Activated naive CD4-positive, alpha-beta T cell treated with anti-CD3 and anti-CD28 coated beads, Interleukin-2, amount 50 U/mL, for 72 hours (primary cell): ENCODE measurements around the gene F2R. TPM values are rescaled to one million over a fixed set of nuclear protein-coding genes. Genes with fewer than 3 reads are reported as not detected.
"Not testable (repeated sequence)": the region's sequence is repeated elsewhere in the genome, so short reads cannot be mapped to it uniquely, and the experiment has no call there.

Experiments used
- ATAC-seq, 2 donors: fragments of 150-1000 bp; cut with Tn5 transposase; 2 replicates each; pipeline ENCODE4 v1.10.0; 2021; ENCODE audit warnings: mild to moderate bottlenecking in 2 of 2, moderate library complexity in 2 of 2
- DNase-seq, 2 donors: peaks; one replicate each; pipeline ENCODE4 v3.0.0; 2021 to 2022; ENCODE audit warnings: low spot score in 2 of 2
- H3K27ac Mint-ChIP-seq, 2 donors: one replicate each; pipeline ENCODE4 v1.8.0; 2022; ENCODE audit warnings: mild to moderate bottlenecking in 2 of 2, mixed read lengths in 2 of 2
- H3K36me3 Mint-ChIP-seq, 2 donors: one replicate each; pipeline ENCODE4 v1.8.0; 2022; ENCODE audit warnings: mixed read lengths in 2 of 2
- H3K9me3 Mint-ChIP-seq, 2 donors: one replicate each; pipeline ENCODE4 v1.8.0; 2022; ENCODE audit warnings: mixed read lengths in 2 of 2
- total RNA-seq, 2 donors: library from RNA; stranded (reverse); gene quantifications; one replicate each; pipeline ENCODE4 v1.2.3, GENCODE V29; 2022

Gene F2R
- total RNA-seq, 2 donors from 2014 or later = 0.89 to 5.8 TPM

DNA sequence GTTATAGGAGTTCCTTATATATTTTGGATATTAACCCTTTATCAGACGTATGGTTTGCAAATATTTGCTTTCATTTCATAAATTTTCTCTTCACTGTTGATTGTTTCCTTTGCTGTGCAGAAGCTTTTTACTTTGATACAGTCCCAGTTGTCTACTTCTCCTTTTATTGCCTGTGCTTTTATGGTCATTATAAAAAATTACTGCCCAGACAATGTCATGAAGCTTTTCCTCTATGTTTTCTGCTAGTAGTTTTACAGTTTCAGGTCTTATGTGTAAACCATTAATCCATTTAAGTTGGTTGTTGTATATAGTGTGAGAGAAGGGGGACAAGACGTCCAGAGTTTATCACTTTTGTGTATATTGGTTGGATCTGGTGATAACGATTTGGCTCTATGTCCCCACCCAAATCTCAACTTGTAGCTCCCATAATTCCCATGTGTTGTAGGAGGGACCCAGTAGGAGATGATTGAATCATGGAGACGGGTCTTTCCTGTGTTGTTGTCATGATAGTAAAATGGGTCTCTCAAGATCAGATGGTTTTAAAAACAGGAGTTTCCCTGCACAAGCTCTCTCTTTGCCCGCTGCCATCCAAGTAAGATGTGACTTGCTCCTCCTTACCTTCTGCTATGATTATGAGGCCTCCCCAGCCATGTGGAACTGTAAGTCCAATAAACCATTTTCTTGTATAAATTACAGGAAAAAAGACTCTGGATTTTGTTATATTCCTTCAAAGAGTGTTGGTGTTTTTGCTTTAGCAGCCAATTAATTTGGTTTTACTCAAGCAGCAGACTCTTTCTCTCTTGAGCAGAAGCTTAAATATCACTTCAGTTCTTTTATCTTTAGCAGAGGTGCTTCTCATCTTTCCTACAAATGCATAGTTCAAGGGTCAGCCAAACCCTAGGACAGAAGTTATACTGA lies 13.7 kb downstream of the F2R start:
- ATAC-seq = no peak
- H3K27ac Mint-ChIP-seq = no peak overlapping the region
- H3K9me3 Mint-ChIP-seq = peaks cover 6 to 21% of the 10 kb centered on the region in 2 donors
- peaks cover 18 to 22% of the 10 kb centered on the region in 2 donors for H3K36me3 Mint-ChIP-seq
- DNase-seq = no peak

DNA sequence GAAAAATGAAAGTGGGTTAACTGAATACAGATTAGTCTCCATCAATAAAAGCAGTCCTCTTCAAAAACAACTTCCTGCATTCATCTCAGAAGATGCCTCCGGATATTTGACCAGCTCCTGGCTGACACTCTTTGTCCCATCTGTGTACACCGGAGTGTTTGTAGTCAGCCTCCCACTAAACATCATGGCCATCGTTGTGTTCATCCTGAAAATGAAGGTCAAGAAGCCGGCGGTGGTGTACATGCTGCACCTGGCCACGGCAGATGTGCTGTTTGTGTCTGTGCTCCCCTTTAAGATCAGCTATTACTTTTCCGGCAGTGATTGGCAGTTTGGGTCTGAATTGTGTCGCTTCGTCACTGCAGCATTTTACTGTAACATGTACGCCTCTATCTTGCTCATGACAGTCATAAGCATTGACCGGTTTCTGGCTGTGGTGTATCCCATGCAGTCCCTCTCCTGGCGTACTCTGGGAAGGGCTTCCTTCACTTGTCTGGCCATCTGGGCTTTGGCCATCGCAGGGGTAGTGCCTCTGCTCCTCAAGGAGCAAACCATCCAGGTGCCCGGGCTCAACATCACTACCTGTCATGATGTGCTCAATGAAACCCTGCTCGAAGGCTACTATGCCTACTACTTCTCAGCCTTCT lies 16.6 kb downstream of the F2R start:
- Mint-ChIP-seq H3K9me3 (peaks cover 6 to 21% of the 10 kb centered on the region in 2 donors), H3K36me3 (peaks cover 18 to 22% of the 10 kb centered on the region in 2 donors), H3K27ac (no peak overlapping the region)
- DNase-seq (no peak), ATAC-seq (peak; percentile 22 to 24)

DNA sequence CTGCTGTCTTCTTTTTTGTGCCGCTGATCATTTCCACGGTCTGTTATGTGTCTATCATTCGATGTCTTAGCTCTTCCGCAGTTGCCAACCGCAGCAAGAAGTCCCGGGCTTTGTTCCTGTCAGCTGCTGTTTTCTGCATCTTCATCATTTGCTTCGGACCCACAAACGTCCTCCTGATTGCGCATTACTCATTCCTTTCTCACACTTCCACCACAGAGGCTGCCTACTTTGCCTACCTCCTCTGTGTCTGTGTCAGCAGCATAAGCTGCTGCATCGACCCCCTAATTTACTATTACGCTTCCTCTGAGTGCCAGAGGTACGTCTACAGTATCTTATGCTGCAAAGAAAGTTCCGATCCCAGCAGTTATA lies 17.1 kb downstream of the F2R start:
- ATAC-seq = peak; percentile 79 to 82
- Mint-ChIP-seq H3K36me3 (peaks cover 18 to 22% of the 10 kb centered on the region in 2 donors), H3K27ac (no peak overlapping the region), H3K9me3 (peaks cover 6 to 21% of the 10 kb centered on the region in 2 donors)
- DNase-seq = no peak

DNA sequence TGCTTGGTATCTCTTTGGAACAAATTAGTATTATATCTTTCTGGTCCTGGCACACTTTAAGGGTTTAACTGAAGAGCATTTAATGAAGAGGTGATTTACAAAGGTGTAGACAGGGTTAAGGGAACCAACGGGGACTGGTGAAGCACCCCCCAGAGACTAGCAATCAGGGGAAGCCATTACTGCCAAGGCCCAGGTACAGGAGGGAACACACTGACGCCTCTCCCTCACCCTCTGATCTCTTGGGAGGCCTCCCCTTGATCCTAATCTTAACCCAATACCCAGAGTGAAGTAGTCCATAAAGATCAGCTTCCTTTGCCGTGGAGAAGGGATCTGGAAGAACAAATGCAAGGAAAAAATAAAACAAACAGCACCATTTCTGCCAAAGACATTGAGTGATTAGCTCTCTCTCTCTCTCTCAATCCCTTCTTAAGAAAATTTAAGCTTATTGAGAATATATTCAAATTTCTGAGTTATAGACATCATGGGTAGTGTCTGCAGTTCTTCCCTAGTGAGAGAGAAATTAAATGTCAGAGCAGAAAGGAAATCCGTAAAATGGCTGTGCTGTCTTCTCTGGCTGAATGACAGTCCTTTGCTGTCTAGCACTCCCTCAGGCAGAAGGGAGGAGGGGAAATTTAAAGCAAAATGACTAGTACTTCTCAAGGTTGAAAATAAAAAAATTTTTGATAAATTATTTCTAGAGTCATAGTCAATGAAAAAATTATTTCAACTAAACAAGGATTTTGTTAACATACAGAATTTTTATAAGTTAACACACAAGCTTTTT lies 20.0 kb downstream of the F2R start:
- no peak for DNase-seq
- no peaks in the 10 kb centered on the region for H3K9me3 Mint-ChIP-seq
- H3K36me3 Mint-ChIP-seq = peaks cover under 1 to 2% of the 10 kb centered on the region in 2 donors
- no peak for ATAC-seq
- no peak overlapping the region for H3K27ac Mint-ChIP-seq

DNA sequence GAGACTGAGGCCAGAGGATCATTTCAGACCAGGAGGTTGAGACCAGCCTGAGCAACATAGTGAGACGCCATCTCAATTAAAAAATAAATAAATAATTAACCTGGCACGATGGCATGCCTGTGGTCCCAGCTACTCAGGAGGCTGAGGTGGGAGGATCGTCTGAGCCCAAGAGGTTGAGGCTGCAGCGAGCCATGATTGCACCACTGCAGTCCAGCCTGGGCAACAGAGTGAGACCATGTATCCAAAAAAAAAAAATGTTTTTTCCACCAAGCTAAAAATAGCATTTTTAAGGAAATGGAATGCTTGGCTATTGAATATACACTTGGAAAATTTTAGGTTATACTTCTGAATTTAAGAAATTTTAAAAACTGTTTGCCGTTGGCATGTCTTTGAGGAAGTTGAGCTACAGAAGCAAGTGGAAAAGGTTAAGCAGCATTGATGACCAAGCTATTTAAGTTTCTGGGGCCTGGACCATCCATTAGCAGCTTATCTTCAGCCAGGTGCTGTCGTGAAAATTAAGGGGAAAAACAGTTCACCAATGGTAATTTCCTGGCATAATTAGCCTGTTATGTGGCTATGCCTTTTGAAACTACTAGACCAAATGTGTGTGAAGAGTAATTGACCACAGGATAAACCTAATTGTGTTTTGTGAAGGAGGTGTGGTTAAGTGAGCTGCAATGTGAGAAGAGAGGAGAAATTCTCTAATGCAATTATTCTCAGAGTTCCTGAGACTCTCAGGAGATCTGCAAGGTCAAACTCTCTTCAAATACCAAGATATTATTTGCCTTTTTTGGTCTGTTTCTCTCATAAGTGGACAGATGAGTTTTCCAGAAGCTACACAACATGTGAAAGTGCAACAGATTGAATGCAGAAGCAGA lies 21.0 kb downstream of the F2R start:
- no peaks in the 10 kb centered on the region for H3K9me3 Mint-ChIP-seq
- H3K36me3 Mint-ChIP-seq = no peaks in the 10 kb centered on the region
- H3K27ac Mint-ChIP-seq = peak overlapping the region in 1 of 2 donors; percentile 72
- ATAC-seq (no peak), DNase-seq (no peak)

DNA sequence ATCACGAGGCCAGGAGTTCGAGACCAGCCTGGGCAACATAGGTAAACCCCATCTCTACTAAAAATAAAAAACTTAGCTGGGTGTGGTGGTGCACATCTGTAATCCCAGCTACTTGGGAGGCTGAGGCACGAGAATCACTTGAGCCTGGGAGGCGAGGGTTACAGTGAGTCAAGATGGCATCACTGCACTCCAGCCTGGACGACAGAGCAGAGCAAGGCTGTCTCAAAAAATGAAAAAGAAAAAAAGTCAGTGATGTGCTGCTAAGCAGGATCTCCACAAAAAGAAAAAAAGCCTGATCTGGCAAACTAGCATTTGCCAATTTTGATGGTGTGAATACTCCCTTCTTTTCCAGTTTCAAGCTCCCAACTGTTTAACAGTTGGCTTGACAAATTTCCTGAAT lies 21.9 kb downstream of the F2R start:
- peak overlapping the region in 1 of 2 donors; percentile 88 for H3K27ac Mint-ChIP-seq
- H3K36me3 Mint-ChIP-seq = no peaks in the 10 kb centered on the region
- no peaks in the 10 kb centered on the region for H3K9me3 Mint-ChIP-seq
- DNase-seq = no peak
- ATAC-seq = no peak

DNA sequence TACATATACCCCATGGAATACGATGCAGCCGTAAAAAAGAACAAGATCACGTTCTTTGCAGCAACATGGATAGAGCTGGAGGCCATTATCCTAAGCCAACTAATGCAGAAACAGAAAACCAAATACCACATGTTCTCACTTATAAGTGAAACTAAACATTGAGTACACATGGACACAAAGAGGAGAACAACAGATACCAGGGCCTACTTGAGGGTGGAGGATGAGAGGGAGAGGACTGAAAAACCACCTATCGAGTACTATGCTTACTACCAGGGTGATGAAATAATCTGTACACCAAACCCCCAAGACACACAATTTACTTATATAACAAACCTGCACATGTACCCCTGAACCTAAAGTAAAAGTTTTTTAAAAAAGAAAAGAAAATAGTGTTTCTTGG lies 25.6 kb downstream of the F2R start:
- DNase-seq, ATAC-seq, H3K36me3 Mint-ChIP-seq, H3K9me3 Mint-ChIP-seq: not testable (repeated sequence)
- peak overlapping the region in 1 of 2 donors; percentile 6 for H3K27ac Mint-ChIP-seq

DNA sequence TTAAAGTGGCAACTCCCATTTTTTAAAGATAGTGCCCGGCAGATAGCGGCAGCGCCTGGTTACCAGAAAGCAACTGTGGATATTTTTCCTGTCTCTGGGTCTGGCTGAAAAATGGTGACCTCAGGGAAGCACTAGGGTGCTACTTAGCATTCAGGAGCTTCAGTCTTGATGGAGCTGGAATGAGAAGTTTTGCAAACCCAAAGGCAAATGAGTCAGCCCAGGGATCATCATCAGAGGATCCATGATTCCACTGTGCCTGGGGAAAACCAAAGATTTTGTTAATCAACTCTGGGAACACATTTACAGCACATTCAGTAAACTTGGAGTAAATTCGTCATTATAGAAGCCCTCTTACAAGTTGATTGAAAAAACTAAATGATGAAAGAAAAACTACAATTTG lies 26.7 kb downstream of the F2R start:
- Mint-ChIP-seq H3K27ac (no peak overlapping the region), H3K9me3 (no peaks in the 10 kb centered on the region), H3K36me3 (no peaks in the 10 kb centered on the region)
- ATAC-seq = no peak
- DNase-seq = no peak

DNA sequence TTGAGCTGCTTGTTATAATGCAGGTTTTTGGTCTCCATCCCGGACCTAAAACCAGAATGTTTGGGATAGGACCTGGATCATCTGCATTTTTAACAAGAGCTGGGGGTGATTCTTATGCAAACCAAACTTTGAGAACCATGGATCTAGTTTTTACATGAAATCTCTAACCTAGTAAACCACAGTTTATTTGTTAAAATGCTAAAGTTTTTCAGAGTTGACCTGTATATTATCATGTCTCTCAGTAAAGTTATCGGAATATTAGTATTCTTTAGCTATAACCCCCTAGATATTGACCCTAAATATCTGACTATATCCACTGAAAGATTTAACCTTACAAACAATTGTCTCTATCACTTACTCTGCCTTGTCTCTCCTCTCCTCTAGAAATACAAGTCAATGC lies 28.7 kb downstream of the F2R start:
- no peak overlapping the region for H3K27ac Mint-ChIP-seq
- peaks cover 0 to 4% of the 10 kb centered on the region in 2 donors for H3K36me3 Mint-ChIP-seq
- DNase-seq (no peak), ATAC-seq (no peak)
- H3K9me3 Mint-ChIP-seq = no peaks in the 10 kb centered on the region

DNA sequence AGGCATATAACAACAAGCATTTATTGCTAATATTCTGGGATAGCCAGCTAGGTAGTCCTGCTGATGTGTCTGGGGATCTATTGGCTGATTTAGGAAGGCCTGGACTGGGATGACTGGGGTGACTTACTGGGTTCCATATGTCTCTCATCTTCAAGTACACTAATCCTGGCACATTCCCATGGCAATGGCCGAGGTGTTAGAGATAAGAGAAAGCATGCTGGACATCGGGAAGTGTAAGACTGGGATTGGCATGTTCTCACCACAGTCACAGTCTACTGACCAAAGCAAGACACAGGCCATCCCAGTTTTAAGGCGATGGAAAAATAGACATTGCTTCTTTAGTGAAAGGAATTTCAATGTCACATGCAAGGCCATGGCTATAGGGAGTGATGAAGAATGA lies 29.7 kb downstream of the F2R start:
- DNase-seq (no peak), ATAC-seq (no peak)
- Mint-ChIP-seq H3K9me3 (no peaks in the 10 kb centered on the region), H3K36me3 (peaks cover 0 to 4% of the 10 kb centered on the region in 2 donors), H3K27ac (no peak overlapping the region)

DNA sequence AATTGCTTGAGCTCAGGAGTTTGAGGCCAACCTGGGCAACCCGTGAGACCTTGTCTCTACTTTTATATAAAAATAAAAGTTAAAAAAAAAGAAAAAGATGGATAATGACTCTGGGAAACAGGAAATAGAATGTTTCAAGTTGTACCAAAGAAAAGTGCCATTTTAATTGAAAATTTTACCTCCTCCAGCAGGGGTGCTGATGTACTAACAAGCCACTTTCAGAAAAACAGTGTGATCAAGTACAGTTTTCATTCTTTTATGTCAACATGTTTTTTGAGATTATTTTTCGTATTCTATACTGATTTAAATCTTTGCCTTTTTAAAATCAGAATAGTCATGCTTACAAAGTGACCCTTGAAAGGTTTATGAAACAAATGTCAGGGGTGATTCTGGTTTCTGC lies 30.8 kb downstream of the F2R start:
- Mint-ChIP-seq H3K9me3 (no peaks in the 10 kb centered on the region), H3K36me3 (peaks cover 0 to 4% of the 10 kb centered on the region in 2 donors), H3K27ac (no peak overlapping the region)
- DNase-seq (no peak), ATAC-seq (no peak)

DNA sequence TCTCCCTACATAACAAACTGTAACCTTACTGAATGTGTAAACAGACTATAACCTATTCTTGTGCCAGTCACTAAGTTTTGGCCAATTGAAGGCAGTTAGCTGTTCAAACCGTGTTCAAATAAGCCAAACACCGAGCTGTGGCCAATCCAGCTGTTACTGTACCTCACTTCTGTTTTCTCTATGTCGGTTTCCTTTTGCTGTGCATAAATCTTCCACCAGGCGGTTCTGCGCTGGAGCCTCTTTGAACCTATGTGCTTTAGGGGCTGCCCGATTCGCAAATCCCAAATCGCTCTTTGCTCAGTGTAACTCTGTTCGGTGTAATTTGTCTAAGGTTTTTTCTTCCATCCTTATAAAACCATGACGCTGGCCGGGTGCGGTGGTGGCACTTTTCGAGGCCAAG lies 31.8 kb downstream of the F2R start:
- Mint-ChIP-seq H3K9me3 (no peaks in the 10 kb centered on the region), H3K27ac (peak overlapping the region in 1 of 2 donors; percentile 53), H3K36me3 (peaks cover 0 to 4% of the 10 kb centered on the region in 2 donors)
- ATAC-seq = no peak
- no peak for DNase-seq

DNA sequence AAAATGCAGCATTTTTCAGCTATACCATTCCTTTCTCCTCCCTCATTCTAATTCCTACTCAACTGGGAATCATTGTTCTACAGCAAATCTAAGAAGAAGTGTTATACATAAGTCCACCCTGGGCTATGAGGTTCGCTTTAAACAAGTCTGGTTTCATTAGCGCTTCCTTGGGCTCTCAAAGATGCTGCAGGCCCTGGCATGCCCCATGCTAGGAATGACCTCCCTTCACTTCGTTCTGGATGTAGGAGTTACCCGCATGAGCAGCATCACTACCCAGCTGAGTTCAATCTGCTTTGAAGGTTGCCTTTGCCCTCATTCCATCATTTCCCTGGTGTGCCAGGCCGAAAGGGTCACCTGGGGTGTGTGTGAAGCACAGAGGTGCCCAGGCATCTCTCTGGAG lies 35.4 kb downstream of the F2R start:
- DNase-seq = no peak
- no peak for ATAC-seq

DNA sequence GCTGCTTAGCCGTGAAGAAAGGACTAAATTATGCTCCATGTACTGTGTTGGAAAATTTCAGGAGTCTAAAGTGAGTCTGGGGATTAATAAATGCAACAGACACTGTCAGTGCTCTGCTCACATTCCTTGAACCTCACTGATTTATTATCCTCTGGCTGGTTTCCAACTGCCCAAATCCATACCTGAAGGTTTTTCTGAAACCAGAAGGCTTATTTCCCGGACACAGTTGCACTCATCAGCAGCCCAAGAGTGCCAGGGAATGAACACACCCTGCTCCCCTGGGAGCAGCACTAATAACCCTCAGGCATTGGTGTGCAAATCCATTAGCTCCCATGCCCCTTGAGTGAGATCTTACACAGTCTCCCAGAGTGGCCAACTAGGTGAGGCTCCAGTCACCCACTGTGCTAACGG lies 38.7 kb downstream of the F2R start:
- no peak for DNase-seq
- H3K36me3 Mint-ChIP-seq = no peaks in the 10 kb centered on the region
- no peaks in the 10 kb centered on the region for H3K9me3 Mint-ChIP-seq
- ATAC-seq = no peak
- H3K27ac Mint-ChIP-seq = no peak overlapping the region

More for the DNA sequence above, 35.4 kb downstream of the F2R start:
- Mint-ChIP-seq H3K36me3 (peaks cover 0 to 4% of the 10 kb centered on the region in 2 donors), H3K27ac (no peak overlapping the region), H3K9me3 (no peaks in the 10 kb centered on the region)

DNA sequence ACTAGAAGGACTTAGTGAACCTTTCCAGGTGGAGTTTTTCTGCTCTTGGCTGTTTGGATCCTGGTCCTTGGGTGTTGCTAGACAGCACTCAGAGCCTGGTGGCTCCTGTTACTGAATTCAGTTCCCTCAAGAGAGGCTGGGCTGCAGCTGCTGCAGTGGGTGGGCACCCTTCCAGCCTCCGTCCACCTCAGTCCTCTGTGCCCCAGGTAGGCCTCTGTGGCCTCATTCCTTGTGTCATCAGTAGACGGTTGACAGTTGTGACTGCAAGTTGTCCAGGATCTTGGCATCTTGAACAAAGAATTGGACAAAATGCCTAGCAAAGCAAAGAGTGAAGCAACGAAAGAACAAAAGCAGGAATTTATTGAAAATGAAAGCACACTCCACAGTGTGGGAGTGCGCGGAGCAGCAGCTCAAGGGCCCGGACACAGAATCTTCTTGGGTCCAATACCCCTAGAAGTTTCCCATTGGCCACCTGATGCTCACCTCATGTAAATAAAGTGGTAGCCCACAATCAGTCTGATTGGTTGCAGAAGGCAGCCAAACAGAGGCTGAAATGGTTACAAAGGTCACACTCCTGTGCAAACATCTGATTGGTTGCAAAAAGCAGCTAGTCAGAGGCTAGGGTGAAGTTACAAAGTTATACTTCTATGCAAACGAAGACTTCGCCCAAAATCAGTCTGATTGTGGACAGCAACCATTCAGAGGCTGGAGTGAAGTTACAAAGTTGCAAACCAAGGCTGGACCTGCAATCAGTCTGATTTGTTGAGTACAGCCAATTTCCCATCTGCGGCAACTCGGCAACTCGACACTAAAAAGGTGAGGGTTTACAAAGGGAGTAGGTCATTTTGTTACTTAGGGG lies 40.1 kb downstream of the F2R start:
- DNase-seq = no peak
- H3K9me3 Mint-ChIP-seq = no peaks in the 10 kb centered on the region
- no peaks in the 10 kb centered on the region for H3K36me3 Mint-ChIP-seq
- no peak for ATAC-seq
- no peak overlapping the region for H3K27ac Mint-ChIP-seq
